Astrocyte (in vitro differentiated cells and primary cell): ENCODE results near the gene ARSK. TPM values are rescaled to one million over a fixed set of nuclear protein-coding genes. Genes with fewer than 3 reads are reported as not detected.
A peak's percentile ranks its signal among the peaks of the same experiment; 100 is the strongest.

Source experiments
- DNase-seq: peaks from one replicate; pipeline ENCODE4 v3.0.0-alpha.2; 2010; ENCODE audit warnings: low read depth
- FAIRE-seq: peaks from 2 replicates; lab custom pipeline; 2011; peaks lifted over from hg19 to GRCh38; lab: Jason Lieb, UNC
- H2AFZ ChIP-seq: 2 replicates; pipeline ENCODE4 v1.6.0; 2012; ENCODE audit warnings: low read depth, low read length, inconsistent platforms
- H3K27ac ChIP-seq: 2 replicates; pipeline ENCODE4 v1.5.1; 2011; ENCODE audit warnings: low read depth, low read length, inconsistent platforms
- H3K27me3 ChIP-seq: 2 replicates; pipeline ENCODE4 v1.6.0; 2011; ENCODE audit warnings: low read length, inconsistent platforms; ENCODE audit not compliant: insufficient read depth
- H3K36me3 ChIP-seq: 2 replicates; pipeline ENCODE4 v1.5.1; 2011; ENCODE audit warnings: low read length, inconsistent platforms; ENCODE audit not compliant: insufficient read depth
- H3K4me1 ChIP-seq: 2 replicates; pipeline ENCODE4 v1.5.1; 2011; ENCODE audit warnings: low read length, inconsistent platforms; ENCODE audit not compliant: insufficient read depth
- H3K4me2 ChIP-seq: 2 replicates; pipeline ENCODE4 v1.6.0; 2012; ENCODE audit warnings: low read length, inconsistent platforms
- H3K4me3 ChIP-seq: 2 replicates; pipeline ENCODE4 v1.5.1; 2011; ENCODE audit warnings: low read depth, mild to moderate bottlenecking, low read length, inconsistent platforms; ENCODE audit not compliant: insufficient read depth
- H3K79me2 ChIP-seq: 2 replicates; pipeline ENCODE4 v1.6.0; 2012; ENCODE audit warnings: mild to moderate bottlenecking, low read length, inconsistent platforms; ENCODE audit not compliant: insufficient read depth
- H3K9ac ChIP-seq: 2 replicates; pipeline ENCODE4 v1.6.0; 2012; ENCODE audit warnings: mild to moderate bottlenecking, low read length, inconsistent platforms
- H3K9me3 ChIP-seq: 2 replicates; pipeline ENCODE4 v1.5.1; 2012; ENCODE audit warnings: low read depth, mild to moderate bottlenecking, low read length, inconsistent platforms; ENCODE audit not compliant: insufficient read depth
- H4K20me1 ChIP-seq: 2 replicates; pipeline ENCODE4 v1.6.0; 2012; ENCODE audit warnings: low read length, inconsistent platforms; ENCODE audit not compliant: insufficient read depth
- H3K27ac Mint-ChIP-seq: one replicate; pipeline ENCODE4 v1.8.0; 2021; ENCODE audit warnings: mild to moderate bottlenecking, mixed read lengths; ENCODE audit not compliant: unreplicated experiment
- H3K27me3 Mint-ChIP-seq: one replicate; pipeline ENCODE4 v1.8.0; 2021; ENCODE audit warnings: low read depth, mixed read lengths; ENCODE audit not compliant: unreplicated experiment
- H3K36me3 Mint-ChIP-seq: one replicate; pipeline ENCODE4 v1.8.0; 2021; ENCODE audit warnings: low read depth, mixed read lengths; ENCODE audit not compliant: unreplicated experiment
- H3K4me1 Mint-ChIP-seq: one replicate; pipeline ENCODE4 v1.8.0; 2021; ENCODE audit warnings: low read depth, mixed read lengths; ENCODE audit not compliant: unreplicated experiment
- H3K4me3 Mint-ChIP-seq: one replicate; pipeline ENCODE4 v1.8.0; 2021; ENCODE audit warnings: mild to moderate bottlenecking, moderate library complexity, mixed read lengths; ENCODE audit not compliant: unreplicated experiment
- H3K9me3 Mint-ChIP-seq: one replicate; pipeline ENCODE4 v1.8.0; 2021; ENCODE audit warnings: mild to moderate bottlenecking, mixed read lengths; ENCODE audit not compliant: unreplicated experiment
- EZH2 ChIP-seq: IDR thresholded peaks from 2 replicates; pipeline ENCODE4 v1.6.1; 2012; ENCODE audit warnings: mild to moderate bottlenecking, low read length, inconsistent platforms; ENCODE audit not compliant: insufficient read depth
- total RNA-seq: library from RNA; stranded (reverse); gene quantifications from 2 replicates; pipeline ENCODE4 v1.2.1, GENCODE V29; 2021
- TF ChIP-seq, protein P1 (sequence below): IDR thresholded peaks from 2 replicates; pipeline ENCODE4 v1.5.1; 2011; ENCODE audit warnings: low read depth, mild to moderate bottlenecking, inconsistent platforms, low read length, moderate library complexity; ENCODE audit not compliant: insufficient read depth

The ARSK gene
- total RNA-seq, 1 donor from 2014 or later = 9.0 TPM

DNA sequence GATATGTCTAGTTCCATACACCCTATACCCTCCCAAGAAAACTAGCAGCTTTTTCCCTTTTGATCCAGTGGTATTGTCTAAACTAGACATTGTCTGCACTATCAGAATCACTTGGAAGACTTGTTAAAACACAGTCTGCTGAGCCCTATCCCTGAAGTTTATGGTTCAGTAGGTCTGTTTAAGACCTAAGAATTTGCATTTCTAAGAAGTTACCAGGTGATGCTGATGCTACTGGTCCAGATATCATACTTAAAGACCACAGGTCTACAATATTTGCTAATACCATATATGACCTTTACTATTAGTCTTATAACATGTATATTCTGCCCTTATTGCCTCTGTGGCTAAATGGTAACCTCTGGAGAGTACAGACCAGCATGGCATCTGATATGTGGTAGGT, 23.4 kb upstream of the ARSK start:
- FAIRE-seq = peak; percentile 17
- peaks cover 38% of the 10 kb centered on the region for H3K4me1 Mint-ChIP-seq
- no peak overlapping the region for H3K4me3 ChIP-seq
- no peak overlapping the region for H3K4me3 Mint-ChIP-seq
- H4K20me1 ChIP-seq = peaks cover 6% of the 10 kb centered on the region
- H3K79me2 ChIP-seq = peaks cover 6% of the 10 kb centered on the region
- no peak for TF ChIP-seq EZH2
- TF ChIP-seq, protein P1, sequence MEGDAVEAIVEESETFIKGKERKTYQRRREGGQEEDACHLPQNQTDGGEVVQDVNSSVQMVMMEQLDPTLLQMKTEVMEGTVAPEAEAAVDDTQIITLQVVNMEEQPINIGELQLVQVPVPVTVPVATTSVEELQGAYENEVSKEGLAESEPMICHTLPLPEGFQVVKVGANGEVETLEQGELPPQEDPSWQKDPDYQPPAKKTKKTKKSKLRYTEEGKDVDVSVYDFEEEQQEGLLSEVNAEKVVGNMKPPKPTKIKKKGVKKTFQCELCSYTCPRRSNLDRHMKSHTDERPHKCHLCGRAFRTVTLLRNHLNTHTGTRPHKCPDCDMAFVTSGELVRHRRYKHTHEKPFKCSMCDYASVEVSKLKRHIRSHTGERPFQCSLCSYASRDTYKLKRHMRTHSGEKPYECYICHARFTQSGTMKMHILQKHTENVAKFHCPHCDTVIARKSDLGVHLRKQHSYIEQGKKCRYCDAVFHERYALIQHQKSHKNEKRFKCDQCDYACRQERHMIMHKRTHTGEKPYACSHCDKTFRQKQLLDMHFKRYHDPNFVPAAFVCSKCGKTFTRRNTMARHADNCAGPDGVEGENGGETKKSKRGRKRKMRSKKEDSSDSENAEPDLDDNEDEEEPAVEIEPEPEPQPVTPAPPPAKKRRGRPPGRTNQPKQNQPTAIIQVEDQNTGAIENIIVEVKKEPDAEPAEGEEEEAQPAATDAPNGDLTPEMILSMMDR = no peak
- no peaks in the 10 kb centered on the region for H3K27me3 Mint-ChIP-seq
- H3K9me3 ChIP-seq = no peaks in the 10 kb centered on the region
- H3K9ac ChIP-seq = no peak overlapping the region
- H3K27me3 ChIP-seq = no peaks in the 10 kb centered on the region
- H3K36me3 Mint-ChIP-seq = peaks cover 9% of the 10 kb centered on the region
- peaks cover 19% of the 10 kb centered on the region for H3K36me3 ChIP-seq
- no peak overlapping the region for H3K27ac ChIP-seq
- no peak overlapping the region for H3K27ac Mint-ChIP-seq
- DNase-seq = no peak
- H3K4me1 ChIP-seq = no peaks in the 10 kb centered on the region
- H2AFZ ChIP-seq = no peak overlapping the region
- no peak overlapping the region for H3K4me2 ChIP-seq
- H3K9me3 Mint-ChIP-seq = no peaks in the 10 kb centered on the region

DNA sequence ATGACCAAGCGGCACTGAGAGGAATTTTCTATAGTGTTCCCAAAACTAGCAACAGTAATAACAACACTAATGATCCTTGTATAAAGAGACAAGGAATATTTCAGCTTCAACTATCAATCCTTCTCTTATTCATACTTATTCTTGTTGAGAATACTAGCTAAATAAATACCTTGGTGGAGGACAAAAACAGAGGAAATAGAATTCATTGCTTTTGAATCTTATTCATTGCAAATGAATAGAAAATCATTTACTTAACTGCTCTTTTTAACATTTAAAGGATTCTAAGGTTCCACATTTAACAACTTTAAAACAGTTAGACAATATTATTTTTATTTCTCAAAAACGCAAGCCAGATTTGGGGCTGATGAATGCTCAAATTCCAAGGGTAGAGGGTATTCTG, 22.5 kb upstream of the ARSK start:
- Mint-ChIP-seq H3K9me3 (no peaks in the 10 kb centered on the region), H3K27ac (peak overlapping the region; percentile 81), H3K27me3 (no peaks in the 10 kb centered on the region), H3K4me3 (no peak overlapping the region), H3K36me3 (peaks cover 9% of the 10 kb centered on the region), H3K4me1 (peaks cover 38% of the 10 kb centered on the region)
- TF ChIP-seq, protein P1 = no peak
- no peak for TF ChIP-seq EZH2
- no peak overlapping the region for H3K27ac ChIP-seq
- H3K36me3 ChIP-seq = peaks cover 20% of the 10 kb centered on the region
- FAIRE-seq (no peak), DNase-seq (no peak)
- H2AFZ ChIP-seq = no peak overlapping the region
- H4K20me1 ChIP-seq = peaks cover 11% of the 10 kb centered on the region
- no peaks in the 10 kb centered on the region for H3K27me3 ChIP-seq
- no peaks in the 10 kb centered on the region for H3K9me3 ChIP-seq
- no peak overlapping the region for H3K4me2 ChIP-seq
- no peaks in the 10 kb centered on the region for H3K4me1 ChIP-seq
- H3K4me3 ChIP-seq = no peak overlapping the region
- no peak overlapping the region for H3K9ac ChIP-seq
- peaks cover 11% of the 10 kb centered on the region for H3K79me2 ChIP-seq

DNA sequence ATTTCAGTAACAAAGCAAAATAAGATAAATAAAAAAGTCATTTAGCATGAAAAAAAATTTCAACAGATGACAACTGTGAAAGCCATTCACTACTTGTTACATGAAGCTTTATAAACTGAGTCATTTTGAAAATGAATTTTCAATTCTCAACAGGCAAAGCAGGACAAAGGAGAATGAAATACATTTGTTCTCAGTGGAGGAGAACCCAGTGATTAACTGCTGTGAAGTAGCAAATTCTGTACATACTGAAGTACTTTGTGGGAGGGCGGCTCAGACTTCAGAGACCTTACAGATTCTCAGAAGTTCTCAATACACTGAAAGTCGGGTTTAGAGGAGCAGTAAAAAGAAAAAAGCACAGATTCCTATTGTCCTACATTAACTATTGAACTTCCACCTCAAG, 21.8 kb upstream of the ARSK start:
- FAIRE-seq = no peak
- H3K27ac Mint-ChIP-seq = peak overlapping the region; percentile 81
- H3K4me1 Mint-ChIP-seq = peaks cover 38% of the 10 kb centered on the region
- H3K27me3 Mint-ChIP-seq = no peaks in the 10 kb centered on the region
- TF ChIP-seq, protein P1 = no peak
- Histone ChIP-seq H3K9ac (no peak overlapping the region), H3K4me2 (no peak overlapping the region), H2AFZ (no peak overlapping the region), H3K27me3 (no peaks in the 10 kb centered on the region), H4K20me1 (peaks cover 14% of the 10 kb centered on the region), H3K36me3 (peaks cover 19% of the 10 kb centered on the region), H3K27ac (no peak overlapping the region), H3K79me2 (peaks cover 11% of the 10 kb centered on the region), H3K4me1 (no peaks in the 10 kb centered on the region), H3K9me3 (no peaks in the 10 kb centered on the region), H3K4me3 (no peak overlapping the region)
- peak; percentile 33 for DNase-seq
- H3K4me3 Mint-ChIP-seq = no peak overlapping the region
- H3K9me3 Mint-ChIP-seq = no peaks in the 10 kb centered on the region
- H3K36me3 Mint-ChIP-seq = peaks cover 9% of the 10 kb centered on the region
